GM18858 (cell line): ENCODE data around the gene EML5.

Source experiments
- ATAC-seq: cut with Tn5 transposase; IDR thresholded peaks from one replicate; pipeline ENCODE4 v1.9.1; 2021; ENCODE audit not compliant: unreplicated experiment

The EML5 gene

DNA sequence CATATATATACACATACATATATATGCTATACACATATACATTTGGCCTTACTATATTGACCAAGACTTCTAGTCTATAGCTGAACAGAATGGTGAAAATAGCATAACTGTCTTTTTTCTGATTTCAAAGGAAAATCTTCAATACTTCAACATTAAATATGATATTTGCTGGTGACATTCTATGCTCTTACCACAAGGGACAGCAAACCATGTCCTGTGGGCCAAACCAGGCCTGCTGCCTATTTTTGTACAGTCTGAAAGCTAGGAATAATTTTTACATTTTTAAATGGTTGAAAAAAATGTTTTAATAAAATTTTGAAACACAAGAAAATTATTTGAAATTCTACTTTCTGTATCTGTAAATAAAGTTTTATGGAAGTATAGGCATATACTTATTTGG, 63.6 kb downstream of the EML5 start:
- ATAC-seq, result no peak

DNA sequence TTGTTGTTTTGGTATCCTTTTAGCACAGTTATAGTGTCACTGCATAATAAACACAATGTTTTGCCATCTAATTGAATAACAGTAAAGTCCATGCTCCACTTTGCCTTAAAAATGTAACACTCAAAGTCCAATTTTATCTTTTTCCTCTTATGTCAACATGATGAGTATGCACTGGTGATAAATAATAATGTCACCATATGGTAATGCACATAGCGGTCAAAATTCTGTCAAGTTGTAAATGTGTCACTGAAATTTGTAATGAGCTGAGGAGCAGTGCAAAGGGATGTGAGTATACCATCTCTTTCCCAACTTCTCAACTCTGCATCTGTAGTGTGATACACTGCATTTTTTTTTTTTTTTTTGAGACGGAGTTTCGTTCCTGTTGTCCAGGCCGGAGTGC, 65.7 kb downstream of the EML5 start:
- no peak for ATAC-seq

DNA sequence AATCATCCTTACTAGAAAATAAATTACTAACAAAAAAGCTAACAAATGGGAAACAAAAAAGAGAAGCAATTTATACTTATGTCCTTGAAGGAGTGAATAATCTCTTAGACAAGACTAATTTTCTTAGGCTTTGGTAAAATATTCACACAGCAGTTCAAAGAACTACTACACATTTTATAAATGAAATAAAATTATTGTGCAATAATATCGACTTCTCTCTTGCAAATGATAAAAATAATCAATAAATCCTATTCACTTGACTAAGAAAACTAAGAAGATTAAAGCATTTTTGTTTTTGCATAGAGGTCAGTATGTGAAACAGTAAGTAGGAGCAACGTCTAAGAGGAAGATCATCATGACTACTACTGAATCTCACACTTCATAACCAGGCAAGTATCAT, 82.0 kb downstream of the EML5 start:
- no peak for ATAC-seq

DNA sequence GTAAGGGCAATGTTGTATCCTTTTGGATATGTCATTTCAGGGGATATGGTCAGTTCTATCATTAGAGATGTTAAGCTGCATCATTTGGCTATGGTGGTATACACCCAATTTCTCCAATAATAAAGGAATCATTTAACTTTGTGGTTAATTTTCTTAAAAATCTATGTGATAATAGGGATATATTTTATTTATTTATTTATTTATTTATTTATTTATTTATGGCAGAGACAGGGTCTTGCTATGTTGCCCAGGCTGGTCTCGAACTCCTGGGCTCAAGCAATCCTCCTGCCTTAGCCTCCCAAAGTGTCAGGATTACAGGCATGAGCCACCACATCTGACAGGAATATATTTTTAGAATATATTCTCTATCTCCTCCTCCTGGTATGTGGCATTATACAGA, 85.7 kb downstream of the EML5 start:
- no peak for ATAC-seq

DNA sequence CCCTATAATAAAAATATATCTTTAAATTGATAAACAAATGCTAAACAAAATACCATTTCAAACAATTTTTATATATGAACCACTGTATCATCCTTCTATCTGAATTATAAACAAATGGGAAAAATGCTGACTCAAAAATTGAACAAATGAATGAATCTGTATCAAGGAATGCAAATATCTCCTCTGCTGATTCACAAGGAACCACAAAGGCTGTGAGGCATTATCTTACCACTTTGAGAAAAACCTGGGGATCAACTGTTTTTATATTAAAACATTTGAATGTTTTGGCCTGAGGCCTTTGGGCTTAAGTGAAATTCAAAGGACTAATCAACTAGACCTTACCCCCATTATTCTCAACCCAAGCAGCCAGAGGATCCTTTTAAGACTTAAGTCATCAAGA, 86.3 kb downstream of the EML5 start:
- no peak for ATAC-seq

DNA sequence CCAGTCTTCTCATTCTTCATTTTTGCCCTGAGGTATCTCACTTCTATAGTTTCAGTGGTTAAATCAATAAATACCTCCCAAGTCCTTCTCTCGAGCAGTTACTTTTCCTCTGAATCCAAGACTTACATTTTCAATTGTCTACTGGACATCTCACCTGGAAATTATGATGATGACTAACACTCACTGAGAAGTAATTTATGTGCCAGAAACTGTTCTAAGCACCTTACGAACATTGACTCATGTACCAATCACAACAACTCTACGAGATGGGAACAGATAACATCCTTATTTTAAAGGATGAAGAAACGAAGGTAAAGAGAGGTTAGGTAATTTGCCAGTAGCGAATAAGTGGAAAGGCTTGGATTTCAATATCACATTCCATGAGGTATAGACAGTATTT, 94.1 kb downstream of the EML5 start:
- no peak for ATAC-seq

DNA sequence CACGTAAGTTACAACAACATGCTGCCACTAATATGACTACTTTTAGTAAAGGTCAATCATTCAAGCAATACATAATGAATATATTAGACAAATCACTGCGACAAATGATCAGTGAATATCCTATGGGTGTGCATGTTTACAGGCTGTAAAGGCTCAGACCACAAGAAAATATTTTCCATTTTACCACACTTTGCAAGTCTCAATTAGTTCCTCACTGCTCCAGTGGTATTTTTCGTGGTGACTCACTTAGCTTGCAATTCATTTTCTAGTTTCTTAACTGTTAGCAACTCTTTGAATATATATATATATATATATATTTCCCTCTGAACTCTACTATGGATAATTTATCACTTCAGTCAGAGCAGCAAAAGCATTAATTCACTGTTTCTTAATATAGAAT, 96.9 kb downstream of the EML5 start:
- no peak for ATAC-seq

DNA sequence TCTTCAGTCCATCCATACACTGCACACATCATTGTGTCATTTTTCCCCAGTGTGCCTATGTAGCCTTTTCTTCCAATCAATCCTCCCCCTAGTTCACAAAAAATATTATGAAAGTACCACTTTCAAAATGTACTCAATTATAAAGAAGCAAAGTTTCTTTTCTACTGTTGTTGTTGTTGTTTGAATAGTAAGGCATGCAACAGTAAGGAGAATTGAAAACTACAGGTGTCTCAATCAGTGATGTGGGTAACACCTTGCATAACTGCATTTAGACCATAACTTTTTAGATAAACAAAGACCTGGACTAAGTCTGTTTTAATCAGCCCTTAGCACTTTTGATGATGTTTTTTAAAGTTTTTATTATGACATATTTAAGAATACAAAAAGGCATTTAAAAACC, 104.4 kb downstream of the EML5 start:
- no peak for ATAC-seq

DNA sequence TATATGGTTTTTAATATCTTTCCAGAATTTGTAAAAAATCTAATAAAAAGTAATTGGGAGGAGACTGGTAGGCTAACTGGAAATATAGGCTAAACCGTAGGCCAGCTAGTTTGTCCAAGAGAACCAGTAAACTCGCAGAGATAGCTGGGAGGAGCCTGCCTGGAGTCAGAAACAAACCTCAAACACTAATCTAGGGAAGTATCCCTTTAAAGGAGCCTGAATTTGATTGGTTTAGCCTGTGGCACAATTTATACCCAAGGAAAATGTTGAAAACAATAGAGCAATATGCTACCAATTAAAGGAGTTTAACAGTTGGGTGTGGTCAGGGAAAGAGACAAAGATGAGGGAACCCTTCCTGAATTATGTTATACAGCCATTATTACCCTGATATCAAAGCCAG, 109.6 kb downstream of the EML5 start:
- ATAC-seq, result no peak

DNA sequence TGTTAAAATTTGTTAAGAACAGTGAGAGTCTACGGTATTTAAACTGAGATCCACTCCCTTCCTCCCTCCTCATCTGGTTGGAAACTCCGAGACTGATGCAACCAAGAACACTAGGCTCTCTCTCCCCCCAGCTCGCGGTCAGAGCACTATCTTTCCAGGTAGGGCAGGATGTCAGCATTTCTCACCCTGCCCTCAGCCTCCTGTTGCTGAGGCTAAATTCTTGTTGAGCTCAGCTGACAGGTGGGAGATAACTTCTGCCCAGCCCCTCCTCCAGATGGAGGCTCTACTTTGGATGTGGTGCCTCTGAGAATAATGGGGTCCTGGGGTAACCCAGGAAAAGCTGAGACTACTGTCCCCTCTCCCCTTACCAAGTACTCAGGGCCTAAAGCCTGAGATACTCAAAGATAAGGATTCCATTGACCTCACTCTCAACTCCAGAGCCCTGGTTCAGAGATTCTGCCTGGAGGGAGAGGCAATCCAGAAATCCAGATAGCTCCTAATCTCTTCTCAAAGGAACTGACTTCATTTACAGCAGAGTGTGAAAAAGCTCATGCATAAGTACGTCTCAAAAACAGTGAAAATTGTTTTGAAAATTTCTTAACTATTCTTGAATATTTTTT, 110.1 kb downstream of the EML5 start:
- no peak for ATAC-seq

DNA sequence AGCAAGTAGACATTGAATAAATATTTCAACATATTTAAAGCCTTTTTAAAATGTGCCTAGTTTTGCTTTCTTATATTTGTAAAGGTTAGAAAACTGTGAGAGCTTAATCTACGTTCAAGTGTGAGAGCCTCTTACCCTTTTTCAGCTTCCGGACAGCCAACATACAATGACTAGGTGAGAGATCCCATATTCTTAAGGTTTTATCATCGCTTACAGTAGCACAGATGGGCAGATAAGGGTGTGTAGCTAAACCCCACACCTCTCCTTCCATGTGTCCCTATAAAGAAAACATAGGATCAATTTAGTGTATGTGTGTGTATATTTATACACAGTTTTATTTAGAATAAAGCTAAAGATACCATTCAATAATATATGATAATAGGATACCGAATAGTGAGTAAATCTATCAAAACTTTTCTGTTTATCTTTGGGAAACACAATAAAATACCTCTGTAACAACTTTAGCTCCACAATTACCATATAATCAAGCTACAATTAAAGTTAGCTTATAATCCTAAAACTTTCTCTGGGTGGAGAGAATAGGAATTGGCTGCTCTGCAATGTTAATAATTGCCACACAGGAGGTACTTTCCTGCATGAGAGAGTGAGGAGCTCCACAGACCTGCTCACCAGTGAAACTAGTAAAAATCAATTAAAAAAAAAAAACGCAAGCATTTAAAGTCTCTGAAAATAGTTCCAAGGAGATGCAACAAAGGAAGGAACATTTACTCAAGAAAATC, 110.8 kb downstream of the EML5 start:
- ATAC-seq, result no peak

DNA sequence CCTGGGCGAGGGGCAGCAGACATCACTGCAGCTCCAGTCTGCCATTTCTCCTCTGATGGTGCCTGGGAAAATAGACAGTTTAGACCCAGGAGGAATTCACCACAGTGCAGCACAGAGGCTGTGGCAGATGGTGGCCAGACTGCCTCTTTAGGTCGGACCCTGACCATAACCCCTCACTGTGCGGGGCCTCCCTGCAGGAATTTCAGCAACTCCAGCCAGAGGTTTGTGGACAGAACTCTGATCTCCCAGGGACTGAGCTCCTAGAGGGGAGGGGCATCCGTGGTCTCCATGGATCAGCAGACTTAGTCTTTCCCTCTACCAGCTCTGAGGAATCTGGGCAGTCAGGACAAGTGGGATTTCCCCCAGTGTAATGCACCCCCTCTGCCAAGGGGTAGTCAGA, 123.4 kb downstream of the EML5 start:
- no peak for ATAC-seq

DNA sequence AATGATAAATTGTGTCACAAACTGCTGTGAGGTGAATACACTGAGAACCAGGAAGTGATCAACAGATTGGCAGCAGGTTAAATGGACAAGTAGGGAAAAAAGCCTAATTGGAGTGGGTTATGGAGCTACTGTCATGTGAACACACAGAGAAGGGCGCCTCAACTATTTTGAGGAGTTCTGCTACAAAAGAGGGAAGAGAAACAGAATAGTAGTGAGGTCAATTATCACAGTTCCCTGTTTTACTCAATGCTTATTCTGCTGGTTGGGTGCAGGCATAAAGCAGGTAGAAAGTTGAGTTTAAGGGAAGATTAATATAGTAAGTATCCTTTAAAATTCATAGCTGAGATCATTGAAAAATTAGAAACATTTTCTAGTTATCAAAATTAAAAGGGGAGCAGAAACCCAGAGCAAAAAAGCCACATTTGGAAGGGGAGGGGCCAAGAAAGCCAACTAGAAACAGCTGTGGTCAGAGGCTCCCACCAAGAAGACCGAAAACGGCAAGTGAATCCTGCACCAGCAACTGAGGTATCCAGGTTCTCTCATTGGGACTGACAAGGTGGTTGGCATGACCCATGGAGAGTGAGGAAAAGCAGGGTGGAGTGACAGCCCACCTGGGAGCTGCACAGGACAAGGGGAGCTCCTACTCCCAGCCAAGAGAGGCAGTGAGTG, 124.2 kb downstream of the EML5 start:
- ATAC-seq, result peak; percentile 75

DNA sequence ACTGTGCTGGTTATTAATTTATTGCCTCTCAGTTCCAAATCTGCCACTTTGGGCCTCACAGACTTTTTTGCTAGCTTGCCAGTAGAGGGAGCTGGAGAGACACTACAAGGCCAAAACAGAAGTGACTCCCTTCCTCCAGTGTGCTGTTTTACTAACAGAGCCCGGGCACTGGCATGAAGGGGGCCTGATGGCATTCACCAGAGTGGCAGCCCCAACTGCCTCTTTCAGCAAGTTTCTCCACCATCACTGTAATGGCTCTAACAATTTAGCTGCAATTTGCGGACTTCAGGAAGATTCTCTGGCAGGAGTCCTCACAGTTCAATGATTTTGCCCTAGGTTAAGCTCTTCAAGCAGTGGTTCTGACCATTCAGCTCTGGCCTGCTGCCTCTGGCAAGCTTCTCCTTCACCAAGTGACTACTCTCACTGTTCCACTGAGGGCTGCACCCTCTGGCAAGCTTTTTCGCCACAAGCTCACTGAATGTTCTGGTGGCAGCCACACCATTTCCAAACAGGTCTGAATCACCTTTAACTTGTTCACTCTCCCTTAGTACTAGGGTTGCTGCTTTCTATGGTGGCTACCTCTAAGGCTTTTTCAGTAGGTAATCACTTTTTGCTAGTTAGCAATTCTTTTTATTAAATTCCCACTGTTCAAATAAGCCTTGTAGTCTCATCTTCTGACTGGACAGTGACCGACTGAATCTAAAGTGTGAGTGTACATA, 125.0 kb downstream of the EML5 start:
- ATAC-seq, result peak; percentile 71

DNA sequence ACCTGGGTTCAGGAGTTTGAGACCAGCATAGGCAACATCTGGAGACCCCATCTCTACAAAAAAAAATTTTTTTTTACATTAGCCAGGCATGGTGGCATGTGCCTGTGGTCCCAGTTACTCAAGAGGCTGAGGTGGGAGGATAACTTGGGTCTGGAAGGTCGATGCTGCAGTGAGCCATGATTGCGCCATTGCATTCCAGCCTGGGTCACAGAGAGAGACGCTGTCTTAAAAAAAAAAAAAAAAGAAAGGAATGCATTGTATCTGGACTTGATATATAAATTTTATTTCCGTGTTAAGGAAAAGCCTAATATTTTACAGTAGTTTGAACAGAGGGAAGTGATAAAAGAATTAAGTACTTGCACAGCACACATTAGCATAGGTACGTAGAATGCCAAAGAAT, 132.7 kb downstream of the EML5 start:
- no peak for ATAC-seq

DNA sequence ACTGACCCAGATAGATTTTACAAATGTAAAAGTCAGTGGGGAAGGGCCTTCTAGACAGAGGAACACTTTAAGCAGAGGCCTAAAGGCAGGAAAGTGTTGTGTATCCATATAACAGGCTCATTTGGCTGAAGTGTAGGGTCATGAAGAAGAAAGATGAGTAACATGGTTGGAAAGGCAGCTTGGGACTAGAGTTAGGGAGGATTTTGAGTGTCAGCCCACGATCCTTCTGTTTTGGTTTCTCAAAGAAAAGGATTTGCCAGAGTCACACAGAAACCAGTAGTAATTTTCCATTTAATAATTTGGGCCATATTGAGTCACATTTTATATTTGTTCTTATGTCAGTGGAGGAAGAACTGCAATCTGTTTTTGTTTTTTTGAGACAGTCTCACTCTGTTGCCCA, 153.5 kb downstream of the EML5 start:
- no peak for ATAC-seq

DNA sequence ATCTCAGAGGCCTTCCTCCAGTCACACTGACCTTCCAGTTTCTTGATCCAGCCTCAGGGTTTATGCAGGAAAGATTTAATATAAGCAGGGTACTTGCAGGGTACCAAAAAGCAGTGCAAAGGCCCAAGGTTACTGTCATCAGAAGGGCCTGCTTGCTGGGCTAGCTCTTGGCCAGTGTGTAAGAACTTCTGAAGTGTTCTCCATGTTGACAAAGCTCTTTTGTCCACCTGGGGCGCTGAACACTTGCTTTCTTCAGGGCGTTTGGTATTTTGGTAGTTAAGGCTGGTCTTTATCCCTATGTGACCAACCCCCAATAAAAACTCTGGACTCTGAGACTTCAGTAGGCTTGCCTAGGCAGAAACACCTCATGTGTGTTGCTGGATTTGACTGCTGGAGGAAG, 160.2 kb downstream of the EML5 start:
- ATAC-seq, result no peak

DNA sequence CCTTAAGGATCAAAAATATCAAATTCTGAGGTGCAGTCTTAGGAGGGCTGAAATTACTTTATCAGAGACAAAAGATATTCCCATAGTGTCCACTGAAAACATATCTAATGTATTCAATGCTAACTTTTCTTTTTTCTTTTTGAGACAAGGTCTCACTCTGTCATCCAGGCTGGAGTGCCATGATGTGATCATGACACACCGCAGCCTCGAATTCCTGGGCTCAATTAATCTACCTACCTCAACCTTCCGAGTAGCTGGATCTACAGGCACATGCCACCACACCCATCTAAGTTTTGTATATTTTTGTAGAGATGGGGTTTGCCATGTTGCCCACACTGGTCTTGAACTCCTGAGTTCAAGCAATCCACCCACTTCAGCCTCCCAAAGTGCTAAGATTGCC, 161.7 kb downstream of the EML5 start:
- no peak for ATAC-seq

DNA sequence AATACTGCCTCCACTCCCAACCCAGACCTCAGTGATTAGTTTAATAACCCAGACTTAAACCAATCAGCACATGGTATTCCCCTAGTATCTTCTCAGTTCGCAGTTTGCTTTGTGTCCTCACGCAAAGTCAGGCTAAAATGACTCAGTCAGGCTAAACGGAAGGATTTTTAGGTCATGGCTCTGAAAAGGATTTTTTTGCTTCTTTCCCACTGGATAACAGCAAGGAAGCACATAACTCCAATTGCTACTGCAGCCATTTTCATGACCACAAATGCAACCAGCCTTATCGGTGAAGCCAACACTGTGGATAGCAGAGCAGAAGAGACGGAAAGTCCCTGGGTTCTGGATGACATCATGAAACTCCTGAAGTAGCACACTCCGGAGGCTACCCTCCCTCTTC, 162.2 kb downstream of the EML5 start:
- ATAC-seq, result no peak

DNA sequence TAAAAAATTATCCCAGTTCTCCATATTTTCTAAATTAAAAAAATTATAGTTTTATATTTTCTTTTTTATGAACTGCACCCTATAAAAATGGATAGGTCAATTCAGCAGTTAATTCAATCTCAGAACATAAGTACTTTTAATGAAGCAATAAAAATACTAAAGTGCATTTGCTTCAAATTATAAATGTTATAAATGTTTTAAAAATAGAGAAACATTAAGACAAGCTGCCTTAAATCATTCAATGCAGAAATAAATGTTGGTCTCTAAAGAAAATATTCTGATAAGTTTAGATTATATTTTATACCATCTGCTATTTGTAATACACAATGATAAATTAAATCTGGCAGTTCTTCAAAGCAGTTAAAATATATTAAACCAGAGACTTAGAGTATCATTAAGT, 164.3 kb downstream of the EML5 start:
- no peak for ATAC-seq

DNA sequence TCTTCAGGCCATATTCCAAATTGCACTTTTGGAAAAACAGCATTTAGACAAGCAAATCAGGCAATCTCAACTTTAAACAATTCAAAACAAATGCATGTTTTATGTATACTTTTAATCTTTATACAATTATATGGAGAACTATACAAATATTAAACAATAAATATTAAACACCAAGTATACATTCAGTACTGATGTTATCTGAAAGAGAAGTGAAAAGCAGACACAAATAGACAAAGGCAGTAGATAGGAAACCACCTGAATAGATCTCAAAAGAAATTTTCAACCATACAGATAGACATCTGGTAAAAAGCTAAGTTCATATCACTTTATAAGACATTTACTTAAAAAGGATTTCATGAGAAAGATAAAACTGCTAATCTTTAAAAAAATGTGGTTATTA, 164.7 kb downstream of the EML5 start:
- ATAC-seq, result no peak

DNA sequence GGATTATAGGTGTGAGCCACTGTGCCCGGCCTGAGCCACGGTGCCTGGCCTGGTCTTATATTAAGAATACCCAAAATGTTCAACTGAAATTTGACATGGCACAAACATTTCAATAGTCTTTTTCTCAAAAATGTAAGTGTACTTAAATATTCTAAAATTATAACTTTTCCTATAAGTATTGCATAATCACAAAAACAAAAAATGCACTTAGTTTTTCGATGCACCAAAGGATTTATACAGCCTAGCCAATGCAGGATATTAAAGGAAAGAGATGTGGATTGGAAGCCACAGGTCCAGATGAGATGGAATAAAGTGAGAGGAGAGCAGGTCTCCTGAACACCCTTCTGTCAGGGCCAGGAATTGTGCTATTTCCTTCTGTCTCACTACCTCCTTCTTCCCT, 167.1 kb downstream of the EML5 start:
- no peak for ATAC-seq
